ENCODE measurements around the gene RANBP9. TPM values are rescaled to one million over a fixed set of nuclear protein-coding genes. Genes with fewer than 3 reads are reported as not detected.

RANBP9 gene
- polyA plus RNA-seq, 3 donors = 1.8 to 26.1 (median 2.0) TPM

DNA sequence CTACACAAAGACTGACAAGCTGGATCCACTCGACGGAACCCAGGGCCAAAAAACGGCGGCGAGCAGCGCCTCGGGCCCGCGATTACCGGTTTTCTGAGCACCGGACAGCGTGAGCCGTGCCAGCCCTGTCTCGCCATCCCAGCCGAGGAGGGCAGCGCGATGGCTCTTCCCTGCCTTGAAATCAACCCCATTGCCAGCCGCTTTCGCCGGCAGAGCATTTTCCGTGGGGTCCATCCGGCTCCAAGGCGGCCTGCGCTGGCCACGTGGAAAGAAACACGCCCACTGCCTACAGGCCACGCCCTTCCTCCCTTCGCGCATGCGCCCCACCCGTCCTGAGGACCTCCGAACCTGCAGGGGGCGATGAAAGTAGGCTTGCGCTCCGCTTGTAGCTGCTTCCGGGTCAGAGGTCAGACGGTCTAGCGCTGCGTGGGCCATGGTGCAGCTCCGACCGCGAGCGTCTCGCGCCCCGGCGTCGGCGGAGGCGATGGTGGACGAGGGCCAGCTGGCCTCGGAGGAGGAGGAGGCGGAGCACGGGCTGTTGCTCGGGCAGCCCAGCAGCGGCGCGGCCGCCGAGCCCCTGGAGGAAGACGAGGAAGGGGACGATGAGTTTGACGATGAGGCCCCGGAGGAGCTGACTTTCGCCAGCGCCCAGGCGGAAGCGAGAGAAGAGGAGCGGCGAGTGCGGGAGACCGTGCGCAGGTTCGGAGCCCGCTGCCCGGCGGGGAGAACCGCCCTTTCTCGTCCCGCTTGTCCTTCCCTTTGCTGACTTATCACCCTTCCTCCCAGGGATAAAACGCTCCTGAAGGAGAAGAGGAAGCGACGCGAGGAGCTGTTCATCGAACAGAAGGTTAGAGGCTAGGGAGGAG is 96.5 kb downstream of the RANBP9 start, which contains the start of gene NOL7:
TSS of gene NOL7 (plus strand) at position 410 of the 866 bp plus-strand sequence. CDS start at position 434, 24 bp downstream.
- Histone ChIP-seq H3K4me3 (replicated peaks in 1 of 3; ENCODE audit: low read depth in 2 of 3, low read length in 3 of 3) (peak within 1 kb of the TSS; percentile 57 to 99 (median 90)), H4K20me1 (ENCODE audit: insufficient read depth, low read length) (peaks cover 30% of the 10 kb centered on the region), H3K79me2 (ENCODE audit: insufficient read depth, low read length) (peaks cover 33% of the 10 kb centered on the region), H3K4me1 (ENCODE audit: control insufficient read depth in 1 of 2, insufficient read depth in 2 of 2, low read length in 2 of 2) (peaks cover 18 to 41% of the 10 kb centered on the region in 2 donors), H3K9me3 (replicated peaks in 1 of 2; ENCODE audit: control insufficient read depth in 1 of 2, insufficient read depth in 1 of 2, low read length in 2 of 2) (no peaks in the 10 kb centered on the region), H2AFZ (ENCODE audit: insufficient read depth, low read depth, low read length, poor library complexity, severe bottlenecking) (peak within 1 kb of the TSS; percentile 98), H3K9ac (ENCODE audit: insufficient read depth, low read length, poor library complexity, severe bottlenecking) (peak within 1 kb of the TSS; percentile 92), H3K27ac (ENCODE audit: low read depth in 1 of 2, low read length in 2 of 2) (peak within 1 kb of the TSS; percentile 88 to 93), H3K4me2 (replicated peaks; ENCODE audit: extremely low read depth, low read length, poor library complexity, severe bottlenecking) (peak within 1 kb of the TSS; percentile 97), H3K27me3 (ENCODE audit: control insufficient read depth in 2 of 2, insufficient read depth in 2 of 2, low read length in 2 of 2) (no peaks in the 10 kb centered on the region), H3K36me3 (replicated peaks in 1 of 2; ENCODE audit: control insufficient read depth in 1 of 2, insufficient read depth in 2 of 2, low read length in 2 of 2) (peaks cover 30 to 34% of the 10 kb centered on the region in 2 donors)
- H3K9me3 Mint-ChIP-seq = peaks cover 0 to 3% (median 0%) of the 10 kb centered on the region in 7 donors
- H3K27ac Mint-ChIP-seq = peak within 1 kb of the TSS; percentile 90 to 97 (median 95)
- H3K27me3 Mint-ChIP-seq (ENCODE audit: low read depth in 3 of 3) = no peaks in the 10 kb centered on the region
- TF ChIP-seq, protein P1, sequence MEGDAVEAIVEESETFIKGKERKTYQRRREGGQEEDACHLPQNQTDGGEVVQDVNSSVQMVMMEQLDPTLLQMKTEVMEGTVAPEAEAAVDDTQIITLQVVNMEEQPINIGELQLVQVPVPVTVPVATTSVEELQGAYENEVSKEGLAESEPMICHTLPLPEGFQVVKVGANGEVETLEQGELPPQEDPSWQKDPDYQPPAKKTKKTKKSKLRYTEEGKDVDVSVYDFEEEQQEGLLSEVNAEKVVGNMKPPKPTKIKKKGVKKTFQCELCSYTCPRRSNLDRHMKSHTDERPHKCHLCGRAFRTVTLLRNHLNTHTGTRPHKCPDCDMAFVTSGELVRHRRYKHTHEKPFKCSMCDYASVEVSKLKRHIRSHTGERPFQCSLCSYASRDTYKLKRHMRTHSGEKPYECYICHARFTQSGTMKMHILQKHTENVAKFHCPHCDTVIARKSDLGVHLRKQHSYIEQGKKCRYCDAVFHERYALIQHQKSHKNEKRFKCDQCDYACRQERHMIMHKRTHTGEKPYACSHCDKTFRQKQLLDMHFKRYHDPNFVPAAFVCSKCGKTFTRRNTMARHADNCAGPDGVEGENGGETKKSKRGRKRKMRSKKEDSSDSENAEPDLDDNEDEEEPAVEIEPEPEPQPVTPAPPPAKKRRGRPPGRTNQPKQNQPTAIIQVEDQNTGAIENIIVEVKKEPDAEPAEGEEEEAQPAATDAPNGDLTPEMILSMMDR (IDR thresholded peaks at IDR 0.05) = peak; percentile 92
- peaks cover 41% of the 10 kb centered on the region for H3K4me1 Mint-ChIP-seq
- peak; percentile 98 for DNase-seq
- under 1% methylated on average over 74 of the region's 85 CpGs for WGBS (ENCODE audit: insufficient coverage)
- H3K36me3 Mint-ChIP-seq = peaks cover 24 to 34% of the 10 kb centered on the region in 2 donors
- peak within 1 kb of the TSS; percentile 97 to 98 for H3K4me3 Mint-ChIP-seq
- intact Hi-C loops (cut with micrococcal nuclease) = loop anchor here (5.0 to 10.0 kb wide), 5 partner anchors 43 to 283 kb away; partner anchors contain the start of genes RANBP9 (in 1 of the 2) and SIRT5 (in 1 of the 2)

GRCh38 chr6:13614126-13614925 is 97.3 kb downstream of the RANBP9 start:
- H3K27me3 ChIP-seq (ENCODE audit: control insufficient read depth in 2 of 2, insufficient read depth in 2 of 2, low read length in 2 of 2) = no peaks in the 10 kb centered on the region
- DNase-seq = peak in 1 of 3 donors; percentile 13
- 7% methylated on average over 37 of the region's 38 CpGs for WGBS (ENCODE audit: insufficient coverage)
- H3K4me3 ChIP-seq (replicated peaks in 1 of 3; ENCODE audit: low read depth in 2 of 3, low read length in 3 of 3) = peak overlapping the region; percentile 57 to 99 (median 90)
- H3K4me1 ChIP-seq (ENCODE audit: control insufficient read depth in 1 of 2, insufficient read depth in 2 of 2, low read length in 2 of 2) = peaks cover 18 to 41% of the 10 kb centered on the region in 2 donors
- intact Hi-C loops (cut with micrococcal nuclease) = loop anchor here in 1 of 2 donors (10.0 kb wide), 1 partner anchor 90 kb away; no protein-coding TSS in a partner anchor
- H3K27me3 Mint-ChIP-seq (ENCODE audit: low read depth in 3 of 3) = no peaks in the 10 kb centered on the region
- peak overlapping the region; percentile 97 to 98 for H3K4me3 Mint-ChIP-seq
- peak overlapping the region; percentile 97 for H3K4me2 ChIP-seq (replicated peaks; ENCODE audit: extremely low read depth, low read length, poor library complexity, severe bottlenecking)
- no peaks in the 10 kb centered on the region for H3K9me3 ChIP-seq (replicated peaks in 1 of 2; ENCODE audit: control insufficient read depth in 1 of 2, insufficient read depth in 1 of 2, low read length in 2 of 2)
- TF ChIP-seq, protein P1 (IDR thresholded peaks at IDR 0.05) = no peak
- H3K9ac ChIP-seq (ENCODE audit: insufficient read depth, low read length, poor library complexity, severe bottlenecking) = peak overlapping the region; percentile 92
- peaks cover 41% of the 10 kb centered on the region for H3K4me1 Mint-ChIP-seq
- peak overlapping the region; percentile 88 to 93 for H3K27ac ChIP-seq (ENCODE audit: low read depth in 1 of 2, low read length in 2 of 2)
- peaks cover 17 to 26% of the 10 kb centered on the region in 2 donors for H3K36me3 Mint-ChIP-seq
- peaks cover 32% of the 10 kb centered on the region for H3K79me2 ChIP-seq (ENCODE audit: insufficient read depth, low read length)
- peaks cover 28% of the 10 kb centered on the region for H4K20me1 ChIP-seq (ENCODE audit: insufficient read depth, low read length)
- H3K27ac Mint-ChIP-seq = peak overlapping the region; percentile 90 to 97 (median 95)
- peak overlapping the region; percentile 98 for H2AFZ ChIP-seq (ENCODE audit: insufficient read depth, low read depth, low read length, poor library complexity, severe bottlenecking)
- H3K9me3 Mint-ChIP-seq = peaks cover 0 to 3% (median 0%) of the 10 kb centered on the region in 7 donors
- H3K36me3 ChIP-seq (replicated peaks in 1 of 2; ENCODE audit: control insufficient read depth in 1 of 2, insufficient read depth in 2 of 2, low read length in 2 of 2) = peaks cover 21 to 25% of the 10 kb centered on the region in 2 donors

Measured in CD14-positive monocyte (primary cell).